Heart right ventricle (tissue), 16 donors: Measurements from ENCODE around the gene SYCE3. TPM values are rescaled to one million over a fixed set of nuclear protein-coding genes. Genes with fewer than 3 reads are reported as not detected.

Experiments used
- ATAC-seq, 8 donors: fragments of 200-7000 bp; cut with Tn5 transposase; one replicate each; pipeline ENCODE4 v1.9.1; 2020; ENCODE audit warnings: mild to moderate bottlenecking in 8 of 8, moderate library complexity in 8 of 8, moderate number of reproducible peaks in 1 of 8
- DNase-seq, 2 donors: peaks; one replicate each; pipeline ENCODE4 v3.0.0-alpha.2; 2020
- H3K27ac ChIP-seq, 10 donors: fragments of 200-600 bp; sonication (generic) in 2 of 10; one replicate each; pipeline versions ENCODE4 v1.5.0 to v1.8.0; 2020 to 2022; ENCODE audit warnings: mild to moderate bottlenecking in 3 of 10
- H3K27me3 ChIP-seq, 7 donors: fragments of 200-600 bp; one replicate each; pipeline ENCODE4 v1.8.0; 2021 to 2022; ENCODE audit warnings: mild to moderate bottlenecking in 2 of 7
- H3K36me3 ChIP-seq, 9 donors: fragments of 200-600 bp; sonication (generic) in 1 of 9; one replicate each; pipeline versions ENCODE4 v1.5.0 to v1.8.0; 2020 to 2022; ENCODE audit warnings: mild to moderate bottlenecking in 2 of 9
- H3K4me1 ChIP-seq, 9 donors: fragments of 200-600 bp; sonication (generic) in 1 of 9; one replicate each; pipeline versions ENCODE4 v1.5.0 to v1.8.0; 2020 to 2022; ENCODE audit warnings: mild to moderate bottlenecking in 4 of 9
- H3K4me3 ChIP-seq, 10 donors: fragments of 200-600 bp; sonication (generic) in 2 of 10; one replicate each; pipeline versions ENCODE4 v1.5.0 to v1.8.0; 2020 to 2022; ENCODE audit warnings: mild to moderate bottlenecking in 7 of 10, moderate library complexity in 2 of 10
- H3K9me3 ChIP-seq, 11 donors: fragments of 200-600 bp in 10 of 11; sonication (generic) in 2 of 11; one replicate each; pipeline versions ENCODE4 v1.5.0 to v1.8.0; 2013 to 2022; ENCODE audit warnings: mild to moderate bottlenecking in 2 of 11, control low read depth in 1 of 11, moderate library complexity in 1 of 11
- CTCF ChIP-seq, 9 donors: fragments of 200-600 bp; sonication (generic) in 2 of 9; IDR thresholded peaks; one replicate each; pipeline versions ENCODE4 v1.5.0 to v1.8.0; 2021 to 2022; ENCODE audit warnings: antibody characterized with exemption in 9 of 9, mild to moderate bottlenecking in 5 of 9, moderate library complexity in 1 of 9
- WGBS, 2 donors: extraction: QIAGEN DNeasy Blood & Tissue Kit; methylation state at CpG; one replicate each; pipeline ENCODE4 v1.1.7; 2013; ENCODE audit warnings: inconsistent platforms in 1 of 2; 5-methylcytosine and 5-hydroxymethylcytosine counted together
- intact Hi-C, 10 donors: fragments of 100-400 bp; cut with DNase I; formaldehyde crosslinking; loops; one replicate each; pipeline versions ENCODE4 v1.11.1 to v1.14.2; 2022
- polyA plus RNA-seq, 2 donors: library from polyadenylated mRNA; stranded (reverse); fragments of 200-250 nt; gene quantifications; one replicate each; pipeline ENCODE4 v1.2.3, GENCODE V29; 2013
- total RNA-seq, 10 donors: library from RNA; stranded (reverse); fragmentation: NEBNext Ultra II Directional in 3 of 10; extraction: Animal tissue kit (Norgen Biotek cat#: 25700) in 3 of 10; gene quantifications; one replicate each; pipeline versions ENCODE4 v1.2.1 to v1.2.4, GENCODE V29; 2021 to 2023
- donor health status: Arrhythmogenic right ventricular cardiomyopathy.
- donor health status: ischemic (EF 13 %, LVEDD 7.1; RV severe dilation, severe dysfunction).
- donor health status: healthy with polysubstance abuse.
- donor health status: DM: no; HTN: yes; CAD: no.
- donor health status: DM: no; HTN: no; CAD: no.
- donor health status: ischemic (EF 25% LVEDD 6.9; RV normal size, moderate dysfunction).
- donor health status: ischemic (EF 25% LVEDD 5.7; RV mildly dilated, moderate dysfunction).
- donor health status: healthy.
- donor health status: DM: yes; HTN: yes; CAD: no.
- donor health status: Ischemic cardiomyopathy.
- donor health status: ischemic (EF 35%, LVEDD 5.7; RV mildly dilated, moderate dysfunction).
- donor health status: nonischemic (EF 11% LVEDD 7.7; RV severe dilation, severe dysfunction).
- donor health status: DM: yes; HTN: yes; CAD: no.
- donor health status: PGD.
- donor health status: ischemic (EF 29% LVEDD 5.4; RV normal size, mild dysfunction).
- donor health status: nonischemic (EF 23%, LVEDD 6.1; RV moderate dilation, normal function).

SYCE3 gene
- total and polyA plus RNA-seq, 12 donors, result 0.74 to 0.90 TPM; not detected in 10

DNA sequence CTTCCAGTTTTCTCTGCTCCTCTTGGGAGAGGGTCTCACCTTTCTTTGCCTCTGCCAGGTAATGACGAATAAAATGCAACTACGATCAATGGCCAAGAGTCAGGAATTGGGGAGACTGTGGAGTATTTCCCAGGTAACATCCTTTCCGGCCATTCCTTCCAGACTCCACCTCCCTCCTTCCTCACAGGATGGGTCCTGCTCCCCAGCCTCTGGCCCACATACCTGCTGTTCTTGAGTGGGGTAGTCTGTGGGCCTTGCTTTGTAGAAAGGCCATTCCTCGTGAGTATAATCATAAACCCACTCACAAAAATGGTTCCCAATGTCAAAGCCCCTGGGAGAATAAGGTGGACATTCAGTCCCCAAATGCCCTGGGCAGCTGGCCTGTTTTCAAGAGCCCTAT, 17.0 kb upstream of the SYCE3 start:
- no peak for TF ChIP-seq CTCF (IDR thresholded peaks at IDR 0.05)
- no peak for ATAC-seq
- Histone ChIP-seq H3K27me3 (no peaks in the 10 kb centered on the region), H3K4me1 (peaks cover 5 to 71% (median 55%) of the 10 kb centered on the region in 9 donors), H3K4me3 (no peak overlapping the region), H3K9me3 (no peaks in the 10 kb centered on the region), H3K36me3 (peaks cover 0 to 48% (median 8%) of the 10 kb centered on the region in 9 donors), H3K27ac (peak overlapping the region in 9 of 10 donors; percentile 93 to 100 (median 96))
- WGBS, 2 donors, result 95 to 96% methylated on average over 4 of the region's 4 CpGs
- intact Hi-C loops, result loop anchor here in 4 of 10 donors (5.0 kb wide), 2 partner anchors 43 to 57 kb away; no protein-coding TSS in a partner anchor
- no peak for DNase-seq

DNA sequence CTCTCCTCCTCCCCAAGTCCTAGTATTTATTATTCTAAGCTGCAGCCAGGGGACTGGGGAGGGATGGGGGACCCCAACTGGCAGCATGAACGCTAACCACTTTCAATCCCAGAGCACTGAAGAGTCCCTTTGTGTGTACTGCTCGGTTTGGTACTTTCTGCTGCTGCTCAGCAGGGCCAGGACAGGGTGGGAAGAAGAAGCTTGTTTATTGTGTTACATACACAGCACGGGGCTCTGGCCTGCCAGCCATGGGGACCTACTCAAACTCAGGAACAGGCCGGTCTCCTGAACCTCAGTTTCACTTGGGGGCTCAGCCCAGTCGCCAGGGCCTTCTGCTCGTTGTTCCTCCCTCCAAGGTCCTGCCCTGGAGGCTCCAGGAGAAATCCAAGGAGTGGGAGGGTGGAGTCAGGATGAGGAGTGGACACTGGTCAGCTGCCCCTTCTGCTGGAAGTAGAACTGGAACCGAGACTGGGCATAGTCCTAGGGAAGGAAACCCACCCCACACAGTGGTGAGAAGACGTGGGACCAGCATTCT, 16.1 kb upstream of the SYCE3 start:
- Histone ChIP-seq H3K9me3 (no peaks in the 10 kb centered on the region), H3K27me3 (no peaks in the 10 kb centered on the region), H3K27ac (peak overlapping the region; percentile 80 to 100 (median 96)), H3K4me3 (peak overlapping the region in 3 of 10 donors; percentile 57 to 62 (median 62)), H3K36me3 (peaks cover 0 to 55% (median 8%) of the 10 kb centered on the region in 9 donors), H3K4me1 (peaks cover 5 to 69% (median 54%) of the 10 kb centered on the region in 9 donors)
- DNase-seq (no peak), ATAC-seq (no peak)
- 42 to 49% methylated on average over 8 of the region's 8 CpGs for WGBS, 2 donors
- intact Hi-C loops, result loop anchor here in 3 of 10 donors (5.0 kb wide), 1 partner anchor 43 kb away; no protein-coding TSS in a partner anchor
- TF ChIP-seq CTCF (IDR thresholded peaks at IDR 0.05), result no peak

GRCh38 chr22:50577987-50578775, 15.5 kb upstream of the SYCE3 start, which contains the start of gene CPT1B:
TSS of gene CPT1B (minus strand) at chr22:50578427. CDS start at chr22:50577915, 512 bp downstream.
- TF ChIP-seq CTCF (IDR thresholded peaks at IDR 0.05), result peak in 6 of 9 donors; percentile 9 to 43 (median 34)
- no peaks in the 10 kb centered on the region for H3K27me3 ChIP-seq
- peak within 1 kb of the TSS; percentile 29 to 62 (median 56) for H3K4me3 ChIP-seq
- H3K9me3 ChIP-seq, result no peaks in the 10 kb centered on the region
- intact Hi-C loops, result loop anchor here in 3 of 10 donors (5.0 kb wide), 1 partner anchor 44 kb away; no protein-coding TSS in a partner anchor
- H3K4me1 ChIP-seq, result peaks cover 5 to 62% (median 48%) of the 10 kb centered on the region in 9 donors
- WGBS, 2 donors, result 9 to 26% methylated on average over 51 to 63 of the region's 63 CpGs
- H3K36me3 ChIP-seq, result peaks cover 0 to 61% (median 8%) of the 10 kb centered on the region in 9 donors
- H3K27ac ChIP-seq, result peak within 1 kb of the TSS; percentile 80 to 100 (median 96)
- peak in 6 of 8 donors; percentile 0 to 35 (median 20) for ATAC-seq
- peak; percentile 55 to 66 for DNase-seq

DNA sequence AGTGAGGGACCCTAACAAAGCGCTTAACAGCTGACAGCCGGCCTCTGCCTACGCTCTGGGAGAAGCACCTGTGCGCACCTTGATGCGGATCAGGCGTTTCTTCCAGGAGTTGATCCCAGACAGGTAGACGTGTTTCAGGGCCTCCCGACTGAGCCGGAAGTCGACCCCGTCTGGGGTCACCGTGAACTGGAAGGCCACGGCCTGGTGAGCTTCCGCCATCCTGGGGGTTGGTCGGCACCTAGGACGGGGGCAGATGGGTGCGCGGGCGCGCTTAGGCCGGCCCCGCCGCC, 14.9 kb upstream of the SYCE3 start:
- ATAC-seq (no peak), DNase-seq (peak in 1 of 2 donors; percentile 15)
- Histone ChIP-seq H3K4me1 (peaks cover 5 to 62% (median 48%) of the 10 kb centered on the region in 9 donors), H3K9me3 (no peaks in the 10 kb centered on the region), H3K36me3 (peaks cover 0 to 67% (median 8%) of the 10 kb centered on the region in 9 donors), H3K27me3 (no peaks in the 10 kb centered on the region), H3K4me3 (peak overlapping the region in 9 of 10 donors; percentile 43 to 62 (median 57)), H3K27ac (peak overlapping the region; percentile 80 to 100 (median 96))
- TF ChIP-seq CTCF (IDR thresholded peaks at IDR 0.05), result no peak
- intact Hi-C loops, result loop anchor here in 3 of 10 donors (5.0 kb wide), 1 partner anchor 45 kb away; no protein-coding TSS in a partner anchor
- WGBS, 2 donors, result 31 to 36% methylated on average over 23 of the region's 23 CpGs
